IMR-90 (cell line): ENCODE results near the gene CD99. TPM values are rescaled to one million over a fixed set of nuclear protein-coding genes. Genes with fewer than 3 reads are reported as not detected.

Source experiments
- ATAC-seq: fragments of 200-7000 bp; cut with Tn5 transposase; 2 replicates; pipeline ENCODE4 v1.9.1; 2020; ENCODE audit warnings: low read depth, mild to moderate bottlenecking, moderate library complexity
- BruUV-seq: library from RNA; stranded (reverse); fragments of 400-500 nt; replicated peaks from 2 replicates; lab custom pipeline; 2021; lab: Mats Ljungman, UMichigan
- CTCF ChIA-PET: fragments of 300-600 bp; formaldehyde crosslinking; extraction: SDS; loops from one replicate; lab custom pipeline; 2021; ENCODE audit warnings: antibody characterized with exemption; lab: Yijun Ruan, JAX
- POLR2A ChIA-PET: fragments of 300-600 bp; sonication (Branson Sonifier 250); formaldehyde crosslinking; loops from one replicate; lab custom pipeline; 2022; ENCODE audit warnings: antibody characterized with exemption; ENCODE audit not compliant: unreplicated experiment; lab: Charles Lee
- DNase-seq: peaks from one replicate; pipeline ENCODE4 v3.0.0; 2013
- H2AFZ ChIP-seq: replicated peaks from 2 replicates; pipeline ENCODE3; 2013; ENCODE audit warnings: low read length, mild to moderate bottlenecking; ENCODE audit not compliant: poor library complexity
- H2AK5ac ChIP-seq: 2 replicates; pipeline ENCODE4 v1.6.1; 2013; ENCODE audit warnings: low read depth, low read length, inconsistent platforms
- H2AK9ac ChIP-seq: replicated peaks from 2 replicates; pipeline ENCODE3; 2013; ENCODE audit warnings: mild to moderate bottlenecking, low read depth, low read length, moderate library complexity; ENCODE audit not compliant: poor library complexity
- H2BK120ac ChIP-seq: 2 replicates; pipeline ENCODE4 v1.6.1; 2013; ENCODE audit warnings: low read depth, low read length, inconsistent platforms
- H2BK15ac ChIP-seq: 3 replicates; pipeline ENCODE4 v1.6.1; 2013; ENCODE audit warnings: low read depth, low read length, inconsistent platforms
- H2BK20ac ChIP-seq: 2 replicates; pipeline ENCODE4 v1.6.1; 2013; ENCODE audit warnings: low read depth, mild to moderate bottlenecking, inconsistent platforms, low read length, moderate library complexity
- H2BK5ac ChIP-seq: 2 replicates; pipeline ENCODE4 v1.6.1; 2013; ENCODE audit warnings: mild to moderate bottlenecking, low read depth, low read length, inconsistent platforms; ENCODE audit not compliant: poor library complexity, severe bottlenecking
- H3K14ac ChIP-seq: replicated peaks from 2 replicates; pipeline ENCODE4 v1.6.1; 2013; ENCODE audit warnings: low read depth, low read length, inconsistent platforms
- H3K18ac ChIP-seq: 2 replicates; pipeline ENCODE4 v1.6.1; 2013; ENCODE audit warnings: low read depth, low read length, control low read depth
- H3K23ac ChIP-seq: 2 replicates; pipeline ENCODE4 v1.6.1; 2013; ENCODE audit warnings: low read depth, low read length, inconsistent platforms
- H3K27ac ChIP-seq: 2 replicates; pipeline ENCODE4 v1.5.1; 2013; ENCODE audit warnings: mild to moderate bottlenecking, control low read depth, low read length; ENCODE audit not compliant: insufficient read depth
- H3K27me3 ChIP-seq: 2 replicates; pipeline ENCODE4 v1.6.1; 2013; ENCODE audit warnings: low read length; ENCODE audit not compliant: control insufficient read depth, insufficient read depth
- H3K36me3 ChIP-seq: 2 replicates; pipeline ENCODE4 v1.6.1; 2013; ENCODE audit warnings: low read length, mixed read lengths; ENCODE audit not compliant: control insufficient read depth, insufficient read depth
- H3K4ac ChIP-seq: 2 replicates; pipeline ENCODE4 v1.6.1; 2013; ENCODE audit warnings: low read depth, low read length, inconsistent platforms
- H3K4me1 ChIP-seq: 2 replicates; pipeline ENCODE4 v1.6.1; 2013; ENCODE audit warnings: low read length, mixed read lengths; ENCODE audit not compliant: control insufficient read depth, insufficient read depth
- H3K4me2 ChIP-seq: 2 replicates; pipeline ENCODE4 v1.6.1; 2013; ENCODE audit warnings: low read depth, mild to moderate bottlenecking, control low read depth, low read length, moderate library complexity
- H3K4me3 ChIP-seq: 2 replicates; pipeline ENCODE4 v1.5.1; 2013; ENCODE audit warnings: low read depth, mild to moderate bottlenecking, control low read depth, low read length, moderate library complexity; ENCODE audit not compliant: insufficient read depth
- H3K56ac ChIP-seq: 2 replicates; pipeline ENCODE4 v1.6.1; 2013; ENCODE audit warnings: low read length, inconsistent platforms; ENCODE audit not compliant: insufficient read depth; ENCODE audit errors: extremely low read depth
- H3K79me1 ChIP-seq, 2 experiments: 2 replicates each; pipeline ENCODE4 v1.6.1; 2013; ENCODE audit warnings: low read length in 2 of 2, inconsistent platforms in 1 of 2, low read depth in 1 of 2
- H3K9ac ChIP-seq: 2 replicates; pipeline ENCODE4 v1.6.1; 2013; ENCODE audit warnings: low read depth, low read length, control low read depth
- H3K9me1 ChIP-seq: 2 replicates; pipeline ENCODE4 v1.6.1; 2013; ENCODE audit warnings: low read length, inconsistent platforms; ENCODE audit not compliant: insufficient read depth
- H3K9me3 ChIP-seq: 2 replicates; pipeline ENCODE4 v1.6.1; 2013; ENCODE audit warnings: low read length; ENCODE audit not compliant: control insufficient read depth, insufficient read depth
- H4K20me1 ChIP-seq: 2 replicates; pipeline ENCODE4 v1.6.1; 2013; ENCODE audit warnings: low read length, inconsistent platforms; ENCODE audit not compliant: insufficient read depth
- H4K5ac ChIP-seq: 2 replicates; pipeline ENCODE4 v1.6.1; 2013; ENCODE audit warnings: mild to moderate bottlenecking, low read depth, low read length, control low read depth
- H4K8ac ChIP-seq, 2 experiments: 2 replicates each; pipeline ENCODE4 v1.6.1; 2013; ENCODE audit warnings: low read depth in 2 of 2, low read length in 2 of 2, control low read depth in 1 of 2, inconsistent platforms in 1 of 2
- H4K91ac ChIP-seq: 2 replicates; pipeline ENCODE4 v1.6.1; 2013; ENCODE audit warnings: low read depth, low read length, inconsistent platforms; ENCODE audit not compliant: insufficient read depth
- BHLHE40 ChIP-seq: fragments of 150-350 bp; IDR thresholded peaks from 2 replicates; pipeline ENCODE4 v1.6.1; 2016; ENCODE audit warnings: mild to moderate bottlenecking, low read depth, low read length
- CEBPB ChIP-seq: IDR thresholded peaks from 2 replicates; pipeline ENCODE4 v1.6.1; 2012; ENCODE audit warnings: low read depth, low read length, improper control_type of control experiment
- CHD1 ChIP-seq: IDR thresholded peaks from 2 replicates; pipeline ENCODE4 v1.6.1; 2012; ENCODE audit warnings: low read depth, low read length, improper control_type of control experiment
- CTCF ChIP-seq: conservative IDR thresholded peaks from 2 replicates; pipeline ENCODE4 v1.5.1; 2012; ENCODE audit warnings: mild to moderate bottlenecking, low read depth, low read length, improper control_type of control experiment
- ELK1 ChIP-seq: fragments of 150-350 bp; IDR thresholded peaks from 2 replicates; pipeline ENCODE4 v1.6.1; 2016; ENCODE audit warnings: low read depth, mild to moderate bottlenecking, low read length, moderate library complexity, borderline replicate concordance
- FOS ChIP-seq: fragments of 150-350 bp; IDR thresholded peaks from 2 replicates; pipeline ENCODE4 v1.6.1; 2016; ENCODE audit warnings: low read depth, low read length
- MAFK ChIP-seq: IDR thresholded peaks from 2 replicates; pipeline ENCODE4 v1.6.1; 2012; ENCODE audit warnings: low read depth, low read length, improper control_type of control experiment
- MAZ ChIP-seq: IDR thresholded peaks from 2 replicates; pipeline ENCODE4 v1.6.1; 2012; ENCODE audit warnings: low read depth, mild to moderate bottlenecking, low read length, improper control_type of control experiment, moderate library complexity, borderline replicate concordance
- MXI1 ChIP-seq: IDR thresholded peaks from 2 replicates; pipeline ENCODE4 v1.6.1; 2012; ENCODE audit warnings: low read depth, mild to moderate bottlenecking, low read length, moderate library complexity, borderline replicate concordance
- NFE2L2 ChIP-seq: fragments of 150-350 bp; IDR thresholded peaks from 2 replicates; pipeline ENCODE4 v1.6.1; 2016; ENCODE audit warnings: low read depth, mild to moderate bottlenecking, low read length
- POLR2A ChIP-seq: IDR thresholded peaks from 2 replicates; pipeline ENCODE4 v1.6.1; 2012; ENCODE audit warnings: mild to moderate bottlenecking, low read depth, low read length
- RAD21 ChIP-seq: IDR thresholded peaks from 2 replicates; pipeline ENCODE4 v1.6.1; 2012; ENCODE audit warnings: low read length, improper control_type of control experiment
- RCOR1 ChIP-seq: IDR thresholded peaks from 2 replicates; pipeline ENCODE4 v1.6.1; 2012; ENCODE audit warnings: mild to moderate bottlenecking, low read length, improper control_type of control experiment; ENCODE audit not compliant: insufficient replicate concordance
- RFX5 ChIP-seq: IDR thresholded peaks from 2 replicates; pipeline ENCODE4 v1.8.0; 2012; ENCODE audit warnings: low read depth, mild to moderate bottlenecking, low read length, moderate library complexity
- SMC3 ChIP-seq: fragments of 150-350 bp; IDR thresholded peaks from 2 replicates; pipeline ENCODE4 v1.6.1; 2016; ENCODE audit warnings: low read depth, mild to moderate bottlenecking, antibody characterized with exemption, low read length, moderate library complexity
- USF2 ChIP-seq: fragments of 150-350 bp; IDR thresholded peaks from 2 replicates; pipeline ENCODE4 v1.6.1; 2017; ENCODE audit warnings: mild to moderate bottlenecking, antibody characterized with exemption, low read length, low read depth
- WGBS, 2 experiments: methylation state at CpG; one replicate each; pipeline versions ENCODE4 v1.1.5 to v1.1.7; 2013; ENCODE audit warnings: missing lambda C conversion rate in 2 of 2; ENCODE audit not compliant: insufficient read length in 1 of 2; ENCODE audit errors: extremely low coverage in 2 of 2; 5-methylcytosine and 5-hydroxymethylcytosine counted together
- dilution Hi-C: fragments of 300-500 bp; cut with HindIII; formaldehyde crosslinking; loops from one replicate; pipeline ENCODE4 v1.14.3; 2018; ENCODE audit warnings: low sequenced_read_pairs; ENCODE audit not compliant: unreplicated experiment
- in situ Hi-C: fragments of 300-500 bp; cut with MboI; formaldehyde crosslinking; loops from 3 replicates; pipeline ENCODE4 v1.14.3; 2019; ENCODE audit warnings: low sequenced_read_pairs, inconsistent platforms, mixed read lengths
- intact Hi-C: fragments of 100-400 bp; cut with micrococcal nuclease; formaldehyde crosslinking; loops from 2 replicates; pipeline ENCODE4 v1.10.0; 2022
- polyA plus RNA-seq, 3 experiments: library from polyadenylated mRNA; depleted of rRNA; stranded (reverse); fragments of >200 nt; gene quantifications; 2 replicates each; pipeline ENCODE4 v1.2.3, GENCODE V29; 2012; ENCODE audit warnings: low replicate concordance in 1 of 3
- total RNA-seq: library from RNA; depleted of rRNA; stranded (reverse); fragments of >200 nt; gene quantifications from 2 replicates; pipeline ENCODE4 v1.2.3, GENCODE V29; 2012

The CD99 gene
- total and polyA plus RNA-seq, 2 of the 4 experiments (the other 2 are of a cell fraction) = 102 to 369 TPM

- Histone ChIP-seq H3K27ac (no peak overlapping the region), H3K14ac (no peak overlapping the region), H3K4me2 (no peak overlapping the region), H3K9ac (no peak overlapping the region), H3K36me3 (peaks cover 30% of the 10 kb centered on the region), H3K4me1 (no peaks in the 10 kb centered on the region), H2AFZ (no peak overlapping the region), H2AK5ac (no peak overlapping the region), H3K23ac (no peak overlapping the region), H2BK120ac (no peak overlapping the region), H4K8ac (no peak overlapping the region), H4K91ac (no peak overlapping the region), H3K56ac (no peak overlapping the region), H2BK20ac (no peak overlapping the region), H2BK5ac (no peak overlapping the region), H2BK15ac (no peak overlapping the region), H3K27me3 (no peaks in the 10 kb centered on the region), H3K4me3 (no peak overlapping the region), H2AK9ac (no peak overlapping the region), H4K20me1 (no peaks in the 10 kb centered on the region; the same call in 1 of the 2 replicates), H3K9me3 (no peaks in the 10 kb centered on the region), H4K5ac (no peak overlapping the region), H3K79me1 (0 out of 4 replicates have a peak, but pooled peaks cover 0 to 4% of the 10 kb centered on the region in 2 experiments), H3K9me1 (no peaks in the 10 kb centered on the region; the same call in 1 of the 2 replicates), H3K18ac (no peak overlapping the region), H3K4ac (no peak overlapping the region)
- WGBS, 2 experiments = 91% methylated on average over 8 of the region's 11 CpGs; no CpG with 5 or more reads in 1 of the 2 experiments
- intact Hi-C loops (no loop called here), in situ Hi-C loops (no loop called here), dilution Hi-C loops (no loop called here)
- CTCF ChIA-PET = no interaction called here
- DNase-seq (no peak), ATAC-seq (no peak)
- TF ChIP-seq USF2 (no peak), CEBPB (no peak), RFX5 (no peak), RAD21 (no peak), MXI1 (no peak), CTCF (no peak), MAZ (no peak), ELK1 (no peak), SMC3 (no peak), RCOR1 (no peak), POLR2A (no peak), FOS (no peak), BHLHE40 (no peak), MAFK (no peak), NFE2L2 (no peak), CHD1 (no peak)
- BruUV-seq = no TSS peak
- POLR2A ChIA-PET = no interaction called here
These were observed 49.6 kb downstream of the CD99 start for GRCh38 chrX:2740672-2741071.
